Peyer's patch (tissue), 4 donors: ENCODE measurements around the gene GPATCH3.

Experiments used
- CTCF ChIP-seq, 6 experiments: fragments of 450-650 bp in 4 of 6; fragments of 200-600 bp in 2 of 6; sonication (generic) in 1 of 6; IDR thresholded peaks; one replicate each; pipeline ENCODE4 v1.5.1; 2017 to 2019; ENCODE audit warnings: antibody characterized with exemption in 6 of 6, mild to moderate bottlenecking in 3 of 6, moderate library complexity in 1 of 6
- POLR2A ChIP-seq, 2 donors: fragments of 450-650 bp; IDR thresholded peaks; one replicate each; pipeline ENCODE4 v1.5.1; 2017; ENCODE audit warnings: antibody characterized with exemption in 2 of 2, mild to moderate bottlenecking in 2 of 2, moderate library complexity in 2 of 2

GRCh38 chr1:26921540-26922430 lies 21.5 kb upstream of the GPATCH3 start, which contains the start of gene NUDC:
- TF ChIP-seq CTCF (IDR thresholded peaks at IDR 0.05), result no peak
- peak; percentile 85 for TF ChIP-seq POLR2A (IDR thresholded peaks at IDR 0.05)
